ENCODE data around the gene LY6G6C. TPM values are rescaled to one million over a fixed set of nuclear protein-coding genes. Genes with fewer than 3 reads are reported as not detected.
A peak's percentile ranks its signal among the peaks of the same experiment; 100 is the strongest.

The LY6G6C gene
- total and polyA plus RNA-seq, 2 of the 13 experiments (the other 11 are each of a cell fraction or from before 2014, with no cell fraction given): 0.15 TPM; not detected in 1

DNA sequence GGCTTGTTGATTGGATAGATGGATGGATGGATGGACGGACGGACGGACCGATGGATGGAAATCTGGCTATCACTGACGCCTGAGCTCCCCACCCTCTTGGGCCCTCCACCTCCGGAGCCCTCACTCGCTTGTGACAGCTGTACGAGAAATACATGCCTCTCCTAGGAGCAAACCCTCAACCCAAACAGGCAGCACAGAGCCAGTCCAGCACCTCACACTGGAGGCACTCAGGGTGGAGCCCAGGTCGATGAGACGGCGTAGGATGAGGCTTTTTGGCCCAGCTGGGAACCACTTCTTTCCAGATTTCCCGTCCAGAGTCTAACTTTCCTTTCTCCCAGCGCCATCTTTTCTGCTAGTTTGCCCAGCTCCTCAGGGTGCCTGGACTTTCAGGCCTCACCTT lies 38.0 kb downstream of the LY6G6C start (continued):
- TF ChIP-seq, protein P1, sequence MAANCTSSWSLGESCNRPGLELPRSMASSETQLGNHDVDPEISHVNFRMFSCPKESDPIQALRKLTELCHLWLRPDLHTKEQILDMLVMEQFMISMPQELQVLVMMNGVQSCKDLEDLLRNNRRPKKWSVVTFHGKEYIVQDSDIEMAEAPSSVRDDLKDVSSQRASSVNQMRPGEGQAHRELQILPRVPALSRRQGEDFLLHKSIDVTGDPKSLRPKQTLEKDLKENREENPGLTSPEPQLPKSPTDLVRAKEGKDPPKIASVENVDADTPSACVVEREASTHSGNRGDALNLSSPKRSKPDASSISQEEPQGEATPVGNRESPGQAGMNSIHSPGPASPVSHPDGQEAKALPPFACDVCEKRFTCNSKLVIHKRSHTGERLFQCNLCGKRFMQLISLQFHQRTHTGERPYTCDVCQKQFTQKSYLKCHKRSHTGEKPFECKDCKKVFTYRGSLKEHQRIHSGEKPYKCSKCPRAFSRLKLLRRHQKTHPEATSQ (CRISPR knock-in tag; IDR thresholded peaks at IDR 0.05; ENCODE audit: borderline replicate concordance): no peak
- no peak for TF ChIP-seq RNF2 (conservative IDR thresholded peaks at IDR 0.05; ENCODE audit: low read depth)

DNA sequence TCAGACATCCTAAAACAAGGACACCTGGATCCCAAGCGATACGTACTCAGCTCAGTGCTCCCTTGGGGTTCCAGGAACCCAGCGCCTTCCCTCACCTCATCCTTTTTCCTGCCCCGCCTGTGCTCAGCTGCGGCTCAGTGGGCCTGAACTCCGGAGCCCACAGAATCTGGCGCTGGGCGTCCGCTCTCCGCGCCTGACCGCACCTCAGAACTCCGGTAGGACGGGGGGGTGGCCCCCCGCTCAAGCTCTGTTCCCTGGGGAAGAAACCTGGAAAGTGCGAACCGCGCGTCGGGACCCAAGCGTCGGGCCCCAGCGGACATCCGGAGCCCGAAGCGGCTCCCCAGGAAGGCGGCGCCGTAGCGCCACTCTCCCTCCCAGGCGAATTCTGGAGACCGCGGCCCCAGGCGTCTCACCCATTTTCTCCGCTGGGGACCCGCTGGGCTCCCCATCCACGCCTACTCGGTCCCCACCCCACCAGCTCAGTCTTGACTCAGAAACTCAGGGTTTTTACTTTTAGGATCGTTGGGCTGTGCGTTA lies 40.3 kb downstream of the LY6G6C start:
- in situ Hi-C loops (cut with HindIII; ENCODE audit: extremely low pct_ligation_motif_present, low pct_unique_long_range_greater_than_20kb) (loop anchor here (5.0 kb wide), 1 partner anchor 86 kb away; no protein-coding TSS in a partner anchor), intact Hi-C loops (cut with micrococcal nuclease; ENCODE audit: unreplicated experiment) (loop anchor here (2.0 to 5.0 kb wide), 3 partner anchors 22 to 142 kb away; partner anchors contain the start of genes ABHD16A and LY6G6D)
- DNase-seq (ENCODE audit: low spot score) (no peak), ATAC-seq (peak; percentile 4), FAIRE-seq (no peak)
- peaks cover under 1% of the 10 kb centered on the region in 2 experiments; a peak in 2 of 5 replicates for H3K36me3 ChIP-seq (replicated peaks in 1 of 2; ENCODE audit: control insufficient read depth in 1 of 2, insufficient read depth in 2 of 2, low read length in 2 of 2)
- no peaks in the 10 kb centered on the region for H3K27me3 ChIP-seq (ENCODE audit: control insufficient read depth in 1 of 2, insufficient read depth in 2 of 2, low read length in 2 of 2)
- no peak overlapping the region for H3K27ac ChIP-seq (ENCODE audit: extremely low read length, insufficient read depth, low read length)
- no peaks in the 10 kb centered on the region for H3K9me3 ChIP-seq (ENCODE audit: low read length)
- H4K20me1 ChIP-seq (ENCODE audit: insufficient read depth, low read length): no peaks in the 10 kb centered on the region
- WGBS (ENCODE audit: low lambda C conversion rate): 96% methylated on average over 40 of the region's 40 CpGs
- TF ChIP-seq PCBP1 (IDR thresholded peaks at IDR 0.05; ENCODE audit: borderline replicate concordance, low read depth, low read length): 0 out of 2 replicates have a peak, but pooled peaks have one; percentile 31
- TF ChIP-seq, protein P2, sequence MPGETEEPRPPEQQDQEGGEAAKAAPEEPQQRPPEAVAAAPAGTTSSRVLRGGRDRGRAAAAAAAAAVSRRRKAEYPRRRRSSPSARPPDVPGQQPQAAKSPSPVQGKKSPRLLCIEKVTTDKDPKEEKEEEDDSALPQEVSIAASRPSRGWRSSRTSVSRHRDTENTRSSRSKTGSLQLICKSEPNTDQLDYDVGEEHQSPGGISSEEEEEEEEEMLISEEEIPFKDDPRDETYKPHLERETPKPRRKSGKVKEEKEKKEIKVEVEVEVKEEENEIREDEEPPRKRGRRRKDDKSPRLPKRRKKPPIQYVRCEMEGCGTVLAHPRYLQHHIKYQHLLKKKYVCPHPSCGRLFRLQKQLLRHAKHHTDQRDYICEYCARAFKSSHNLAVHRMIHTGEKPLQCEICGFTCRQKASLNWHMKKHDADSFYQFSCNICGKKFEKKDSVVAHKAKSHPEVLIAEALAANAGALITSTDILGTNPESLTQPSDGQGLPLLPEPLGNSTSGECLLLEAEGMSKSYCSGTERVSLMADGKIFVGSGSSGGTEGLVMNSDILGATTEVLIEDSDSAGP (CRISPR knock-in tag; IDR thresholded peaks at IDR 0.05; ENCODE audit: borderline replicate concordance): 0 out of 2 replicates have a peak, but pooled peaks have one; percentile 7
- TF ChIP-seq AGO2 (optimal IDR thresholded peaks at IDR 0.05; ENCODE audit: low read depth, low read length): peak; percentile 40
- no peak for TF ChIP-seq AHR (CRISPR knock-in tag; IDR thresholded peaks at IDR 0.05)
- 0 out of 2 replicates have a peak, but pooled peaks have one; percentile 3 for TF ChIP-seq KDM3A (CRISPR knock-in tag; IDR thresholded peaks at IDR 0.05; ENCODE audit: low read depth)
- peak; percentile 13; the same call in 1 of the 2 replicates for TF ChIP-seq GABPB1 (CRISPR knock-in tag; IDR thresholded peaks at IDR 0.05)
- peak; percentile 16; the same call in 1 of the 2 replicates for TF ChIP-seq ZNF782 (CRISPR knock-in tag; IDR thresholded peaks at IDR 0.05; ENCODE audit: borderline replicate concordance)
- peak; percentile 14; the same call in 1 of the 2 replicates for TF ChIP-seq ZBTB38 (CRISPR knock-in tag; IDR thresholded peaks at IDR 0.05)
- TF ChIP-seq ZNF576 (CRISPR knock-in tag; IDR thresholded peaks at IDR 0.05): 0 out of 2 replicates have a peak, but pooled peaks have one; percentile 6
- TF ChIP-seq, protein P3, sequence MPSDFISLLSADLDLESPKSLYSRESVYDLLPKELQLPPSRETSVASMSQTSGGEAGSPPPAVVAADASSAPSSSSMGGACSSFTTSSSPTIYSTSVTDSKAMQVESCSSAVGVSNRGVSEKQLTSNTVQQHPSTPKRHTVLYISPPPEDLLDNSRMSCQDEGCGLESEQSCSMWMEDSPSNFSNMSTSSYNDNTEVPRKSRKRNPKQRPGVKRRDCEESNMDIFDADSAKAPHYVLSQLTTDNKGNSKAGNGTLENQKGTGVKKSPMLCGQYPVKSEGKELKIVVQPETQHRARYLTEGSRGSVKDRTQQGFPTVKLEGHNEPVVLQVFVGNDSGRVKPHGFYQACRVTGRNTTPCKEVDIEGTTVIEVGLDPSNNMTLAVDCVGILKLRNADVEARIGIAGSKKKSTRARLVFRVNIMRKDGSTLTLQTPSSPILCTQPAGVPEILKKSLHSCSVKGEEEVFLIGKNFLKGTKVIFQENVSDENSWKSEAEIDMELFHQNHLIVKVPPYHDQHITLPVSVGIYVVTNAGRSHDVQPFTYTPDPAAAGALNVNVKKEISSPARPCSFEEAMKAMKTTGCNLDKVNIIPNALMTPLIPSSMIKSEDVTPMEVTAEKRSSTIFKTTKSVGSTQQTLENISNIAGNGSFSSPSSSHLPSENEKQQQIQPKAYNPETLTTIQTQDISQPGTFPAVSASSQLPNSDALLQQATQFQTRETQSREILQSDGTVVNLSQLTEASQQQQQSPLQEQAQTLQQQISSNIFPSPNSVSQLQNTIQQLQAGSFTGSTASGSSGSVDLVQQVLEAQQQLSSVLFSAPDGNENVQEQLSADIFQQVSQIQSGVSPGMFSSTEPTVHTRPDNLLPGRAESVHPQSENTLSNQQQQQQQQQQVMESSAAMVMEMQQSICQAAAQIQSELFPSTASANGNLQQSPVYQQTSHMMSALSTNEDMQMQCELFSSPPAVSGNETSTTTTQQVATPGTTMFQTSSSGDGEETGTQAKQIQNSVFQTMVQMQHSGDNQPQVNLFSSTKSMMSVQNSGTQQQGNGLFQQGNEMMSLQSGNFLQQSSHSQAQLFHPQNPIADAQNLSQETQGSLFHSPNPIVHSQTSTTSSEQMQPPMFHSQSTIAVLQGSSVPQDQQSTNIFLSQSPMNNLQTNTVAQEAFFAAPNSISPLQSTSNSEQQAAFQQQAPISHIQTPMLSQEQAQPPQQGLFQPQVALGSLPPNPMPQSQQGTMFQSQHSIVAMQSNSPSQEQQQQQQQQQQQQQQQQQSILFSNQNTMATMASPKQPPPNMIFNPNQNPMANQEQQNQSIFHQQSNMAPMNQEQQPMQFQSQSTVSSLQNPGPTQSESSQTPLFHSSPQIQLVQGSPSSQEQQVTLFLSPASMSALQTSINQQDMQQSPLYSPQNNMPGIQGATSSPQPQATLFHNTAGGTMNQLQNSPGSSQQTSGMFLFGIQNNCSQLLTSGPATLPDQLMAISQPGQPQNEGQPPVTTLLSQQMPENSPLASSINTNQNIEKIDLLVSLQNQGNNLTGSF (CRISPR knock-in tag; IDR thresholded peaks at IDR 0.05): no peak
- no peak overlapping the region for H2AFZ ChIP-seq (ENCODE audit: low read length)
- BruUV-seq (replicated peaks): no TSS peak
- H3K79me2 ChIP-seq (ENCODE audit: insufficient read depth, low read length): no peaks in the 10 kb centered on the region
- H3K4me1 ChIP-seq (ENCODE audit: insufficient read depth, low read length): peaks cover 26% of the 10 kb centered on the region
- POLR2A ChIA-PET: interaction anchor here (0.6 to 1.9 kb wide), 4 partner anchors 10 to 168 kb away, joined by 4 to 5 read pairs (median 4); partner anchors contain the start of genes ABHD16A and HSPA1B
- H3K4me3 ChIP-seq (replicated peaks in 1 of 3; ENCODE audit: insufficient read depth in 1 of 3, low read depth in 2 of 3, low read length in 3 of 3): no peak overlapping the region
- CTCF ChIA-PET (ENCODE audit: low intra/inter-chr PET ratio, low total read pairs): interaction anchor here (0.7 to 3.9 kb wide), 8 partner anchors 9 to 436 kb away, joined by 3 to 30 read pairs (median 3); partner anchors contain the start of gene DDAH2
- H3K4me2 ChIP-seq (ENCODE audit: low read depth, low read length): peak overlapping the region; percentile 63; the same call in 1 of the 2 replicates
- no peak overlapping the region for H3K9ac ChIP-seq (ENCODE audit: insufficient read depth, low read depth, low read length)

Measured in HepG2 (cell line).